Adrenal gland (tissue), 12 donors: ENCODE results near the gene COMMD4. TPM values are rescaled to one million over a fixed set of nuclear protein-coding genes. Genes with fewer than 3 reads are reported as not detected.
A peak's percentile ranks its signal among the peaks of the same experiment; 100 is the strongest.
"Not testable (repeated sequence)": the region's sequence is repeated elsewhere in the genome, so short reads cannot be mapped to it uniquely, and the experiment has no call there.

Source experiments
- DNase-seq, 7 donors: peaks; one replicate each; pipeline ENCODE4 v3.0.0-alpha.2; 2019 to 2020
- H3K27ac ChIP-seq, 5 donors: fragments of 200-600 bp; sonication (generic) in 4 of 5; 1 replicate in 3 of 5; 2 replicates in 2 of 5; pipeline versions ENCODE4 v1.5.1 to v1.8.0; 2016 to 2020; ENCODE audit warnings: mild to moderate bottlenecking in 1 of 5
- H3K27me3 ChIP-seq: fragments of 200-600 bp; 2 replicates; pipeline ENCODE4 v1.8.0; 2021
- H3K36me3 ChIP-seq, 2 donors: fragments of 200-600 bp; replicated peaks in 1 of 2; 1 replicate in 1 of 2; 2 replicates in 1 of 2; pipeline versions ENCODE4 v1.5.1 to v1.8.0; 2018 to 2022
- H3K4me1 ChIP-seq, 2 donors: fragments of 200-600 bp; replicated peaks in 1 of 2; 1 replicate in 1 of 2; 2 replicates in 1 of 2; pipeline versions ENCODE4 v1.5.1 to v1.8.0; 2018 to 2021
- H3K4me3 ChIP-seq, 4 donors: fragments of 200-600 bp; sonication (generic) in 3 of 4; one replicate each; pipeline ENCODE4 v1.5.1; 2016 to 2018
- H3K9me3 ChIP-seq, 3 donors: fragments of 200-600 bp; sonication (generic) in 1 of 3; replicated peaks in 1 of 3; 1 replicate in 2 of 3; 2 replicates in 1 of 3; pipeline versions ENCODE4 v1.5.1 to v1.8.0; 2016 to 2021
- POLR2A ChIP-seq, 2 donors: fragments of 450-650 bp; IDR thresholded peaks; one replicate each; pipeline ENCODE4 v1.6.1; 2017; ENCODE audit warnings: antibody characterized with exemption in 2 of 2, mild to moderate bottlenecking in 2 of 2, moderate library complexity in 1 of 2
- WGBS, 4 donors: extraction: QIAGEN DNeasy Blood & Tissue Kit in 2 of 4; methylation state at CpG; one replicate each; pipeline versions ENCODE4 v1.1.5 to v1.1.7; 2013 to 2017; 5-methylcytosine and 5-hydroxymethylcytosine counted together
- intact Hi-C, 2 donors: fragments of 100-400 bp; cut with DNase I; formaldehyde crosslinking; loops; one replicate each; pipeline versions ENCODE4 v1.14.1 to v1.15.0; 2022 to 2023
- polyA plus RNA-seq, 3 donors: library from polyadenylated mRNA; stranded (reverse); fragments of 200-250 nt in 2 of 3; fragments of 350-450 nt in 1 of 3; fragmentation: Illumina TruSeq in 1 of 3; extraction: RNeasy Lipid Tissue Mini Kit (QIAGEN cat#74804) in 1 of 3; gene quantifications; one replicate each; pipeline ENCODE4 v1.2.3, GENCODE V29; 2013 to 2014
- total RNA-seq, 9 donors: library from RNA; depleted of rRNA in 4 of 9; stranded (reverse); fragments of >200 nt in 4 of 9; fragments of 120-200 nt in 1 of 9; fragmentation: NEBNext Ultra II Directional in 1 of 9; extraction: Animal tissue kit (Norgen Biotek cat#: 25700) in 1 of 9; gene quantifications; one replicate each; pipeline versions ENCODE4 v1.1.0 to v1.2.4, GENCODE V29; 2013 to 2023
- TF ChIP-seq, protein P1 (sequence below), 6 experiments: fragments of 450-650 bp in 4 of 6; fragments of 200-600 bp in 2 of 6; sonication (generic) in 1 of 6; IDR thresholded peaks; 1 replicate in 5 of 6; 2 replicates in 1 of 6; pipeline versions ENCODE4 v1.5.1 to v1.8.0; 2016 to 2021; ENCODE audit warnings: antibody characterized with exemption in 6 of 6, mild to moderate bottlenecking in 2 of 6, moderate library complexity in 1 of 6
- donor health status: healthy with polysubstance abuse.
- donor health status: Bipolar disorder and iron deficiency.
- donor health status: DM: yes; HTN: yes; CAD: no.
- donor health status: DM: no; HTN: no; CAD: no.
- donor health status: DM: no; HTN: no; CAD: no.
- donor health status: DM: yes; HTN: yes; CAD: no.

The COMMD4 gene
- total and polyA plus RNA-seq, 12 donors: 35.9 to 254 (median 126) TPM

DNA sequence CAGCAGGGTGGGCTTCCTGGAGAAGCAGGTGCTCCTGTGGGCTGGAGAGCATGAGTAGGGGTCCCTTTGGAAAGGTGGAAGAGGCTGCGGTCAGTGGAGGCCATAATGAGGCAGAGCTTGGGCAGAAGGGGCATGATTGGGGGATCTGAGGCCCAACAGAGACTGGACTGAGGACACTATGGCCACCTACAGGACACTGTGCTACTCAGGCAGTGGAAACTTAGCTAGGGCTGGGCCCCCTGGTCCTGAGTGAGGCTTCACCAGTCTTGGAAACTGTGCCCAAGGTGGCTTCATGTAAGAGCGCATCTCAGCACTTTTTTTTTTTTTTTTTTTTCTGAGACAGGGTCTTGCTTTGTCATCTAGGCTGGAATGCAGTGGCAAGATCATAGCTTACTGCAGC, 6.3 kb upstream of the COMMD4 start:
- H3K27ac ChIP-seq: no peak overlapping the region
- 90 to 100% (median 95%) methylated on average over 2 of the region's 2 CpGs for WGBS, 4 donors
- no peaks in the 10 kb centered on the region for H3K4me1 ChIP-seq
- no peaks in the 10 kb centered on the region for H3K9me3 ChIP-seq
- no peaks in the 10 kb centered on the region for H3K36me3 ChIP-seq
- no peaks in the 10 kb centered on the region for H3K27me3 ChIP-seq
- DNase-seq: no peak
- no peak overlapping the region for H3K4me3 ChIP-seq
- intact Hi-C loops: no loop called here
- TF ChIP-seq, protein P1, sequence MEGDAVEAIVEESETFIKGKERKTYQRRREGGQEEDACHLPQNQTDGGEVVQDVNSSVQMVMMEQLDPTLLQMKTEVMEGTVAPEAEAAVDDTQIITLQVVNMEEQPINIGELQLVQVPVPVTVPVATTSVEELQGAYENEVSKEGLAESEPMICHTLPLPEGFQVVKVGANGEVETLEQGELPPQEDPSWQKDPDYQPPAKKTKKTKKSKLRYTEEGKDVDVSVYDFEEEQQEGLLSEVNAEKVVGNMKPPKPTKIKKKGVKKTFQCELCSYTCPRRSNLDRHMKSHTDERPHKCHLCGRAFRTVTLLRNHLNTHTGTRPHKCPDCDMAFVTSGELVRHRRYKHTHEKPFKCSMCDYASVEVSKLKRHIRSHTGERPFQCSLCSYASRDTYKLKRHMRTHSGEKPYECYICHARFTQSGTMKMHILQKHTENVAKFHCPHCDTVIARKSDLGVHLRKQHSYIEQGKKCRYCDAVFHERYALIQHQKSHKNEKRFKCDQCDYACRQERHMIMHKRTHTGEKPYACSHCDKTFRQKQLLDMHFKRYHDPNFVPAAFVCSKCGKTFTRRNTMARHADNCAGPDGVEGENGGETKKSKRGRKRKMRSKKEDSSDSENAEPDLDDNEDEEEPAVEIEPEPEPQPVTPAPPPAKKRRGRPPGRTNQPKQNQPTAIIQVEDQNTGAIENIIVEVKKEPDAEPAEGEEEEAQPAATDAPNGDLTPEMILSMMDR (IDR thresholded peaks at IDR 0.05): no peak
- no peak for TF ChIP-seq POLR2A (IDR thresholded peaks at IDR 0.05)

DNA sequence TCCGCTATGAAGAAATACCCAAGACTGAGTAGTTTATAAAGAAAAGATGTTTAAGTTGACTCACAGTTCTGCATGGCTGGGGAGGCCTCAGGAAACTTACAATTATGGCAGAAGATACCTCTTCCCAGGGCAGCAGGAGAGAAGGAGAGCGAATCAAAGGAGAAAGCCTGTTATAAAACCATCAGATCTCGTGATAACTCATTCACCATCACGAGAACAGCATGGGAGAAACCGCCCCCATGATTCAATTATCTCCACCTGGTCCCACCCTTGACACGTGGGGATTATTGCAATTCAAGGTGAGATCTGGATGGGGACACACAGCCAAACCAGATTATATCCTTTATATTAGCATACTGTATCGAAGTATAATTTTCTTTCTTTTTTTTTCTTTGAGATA, 3.8 kb upstream of the COMMD4 start:
- H3K9me3 ChIP-seq, DNase-seq, intact Hi-C loops, H3K36me3 ChIP-seq, H3K4me3 ChIP-seq, H3K27me3 ChIP-seq, H3K27ac ChIP-seq: not testable (repeated sequence)
- peaks cover 4 to 12% of the 10 kb centered on the region in 2 donors for H3K4me1 ChIP-seq
- 69 to 80% (median 71%) methylated on average over 7 of the region's 7 CpGs for WGBS, 4 donors

DNA sequence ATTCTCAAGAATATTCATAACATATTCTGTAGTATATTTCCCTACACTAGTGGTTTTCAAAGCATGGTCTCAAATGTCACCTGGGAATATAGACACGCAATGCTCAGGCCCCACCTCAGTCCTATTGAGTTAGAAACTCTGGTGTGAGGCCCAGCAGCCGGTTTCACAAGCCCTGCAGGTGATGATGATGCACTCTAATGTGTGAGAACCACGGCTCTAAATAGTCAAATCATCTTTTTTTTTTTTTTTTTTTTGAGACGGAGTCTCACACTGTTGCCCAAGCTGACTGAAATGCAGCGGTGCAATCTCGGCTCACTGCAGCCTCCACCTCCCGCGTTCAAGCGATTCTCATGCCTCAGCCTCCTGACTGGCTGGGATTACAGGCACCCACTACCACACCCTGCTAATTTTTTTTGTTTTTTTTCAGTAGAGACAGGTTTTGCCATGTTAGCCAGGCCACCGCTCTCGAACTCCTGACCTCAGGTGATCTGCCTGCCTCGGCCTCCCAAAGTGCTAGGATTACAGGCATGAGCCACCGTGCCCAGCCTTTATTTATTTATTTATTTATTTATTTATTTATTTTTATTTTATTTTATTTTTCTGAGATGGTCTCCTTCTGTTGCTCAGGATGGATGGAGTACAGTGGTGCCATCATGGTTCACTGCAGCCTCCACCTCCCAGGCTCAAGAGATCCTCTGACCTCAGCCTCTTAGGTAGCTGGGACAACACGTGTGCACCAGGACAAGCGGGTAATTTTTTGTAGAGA, 2.0 kb upstream of the COMMD4 start:
- H3K27ac ChIP-seq, H3K27me3 ChIP-seq, DNase-seq, H3K9me3 ChIP-seq, H3K4me3 ChIP-seq, intact Hi-C loops, H3K36me3 ChIP-seq: not testable (repeated sequence)
- peaks cover 4 to 12% of the 10 kb centered on the region in 2 donors for H3K4me1 ChIP-seq
- WGBS, 4 donors: 86 to 94% (median 91%) methylated on average over 15 of the region's 15 CpGs

DNA sequence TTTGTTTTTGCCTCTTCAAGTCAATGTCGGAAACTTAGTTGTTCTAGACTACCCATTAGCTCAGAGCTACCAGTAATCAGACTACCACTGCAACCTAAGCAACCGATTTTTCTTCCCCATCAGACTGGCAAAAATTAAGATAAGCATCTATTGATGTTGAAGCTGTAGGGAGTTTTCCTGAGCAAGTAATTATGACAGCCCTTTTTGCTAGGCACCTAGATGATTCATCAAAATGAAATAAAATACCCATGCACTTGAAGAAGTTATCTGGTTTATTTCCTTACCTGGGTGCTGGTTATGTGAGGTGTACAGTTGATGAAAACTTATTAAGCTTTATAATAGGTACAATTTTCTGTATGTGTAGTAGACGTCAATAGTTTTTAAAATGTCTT, 554 bp upstream of the COMMD4 start:
- 31 to 40% (median 36%) methylated on average over 3 of the region's 3 CpGs for WGBS, 4 donors
- Histone ChIP-seq H3K4me1 (peaks cover 4 to 12% of the 10 kb centered on the region in 2 donors), H3K9me3 (no peaks in the 10 kb centered on the region), H3K27me3 (no peaks in the 10 kb centered on the region), H3K27ac (peak overlapping the region in 2 of 5 donors; percentile 64 to 78), H3K36me3 (peaks cover 0 to 20% of the 10 kb centered on the region in 2 donors), H3K4me3 (peak overlapping the region in 2 of 4 donors; percentile 78 to 83)
- DNase-seq: no peak
- TF ChIP-seq, protein P1 (IDR thresholded peaks at IDR 0.05): no peak
- no peak for TF ChIP-seq POLR2A (IDR thresholded peaks at IDR 0.05)
- intact Hi-C loops: no loop called here

DNA sequence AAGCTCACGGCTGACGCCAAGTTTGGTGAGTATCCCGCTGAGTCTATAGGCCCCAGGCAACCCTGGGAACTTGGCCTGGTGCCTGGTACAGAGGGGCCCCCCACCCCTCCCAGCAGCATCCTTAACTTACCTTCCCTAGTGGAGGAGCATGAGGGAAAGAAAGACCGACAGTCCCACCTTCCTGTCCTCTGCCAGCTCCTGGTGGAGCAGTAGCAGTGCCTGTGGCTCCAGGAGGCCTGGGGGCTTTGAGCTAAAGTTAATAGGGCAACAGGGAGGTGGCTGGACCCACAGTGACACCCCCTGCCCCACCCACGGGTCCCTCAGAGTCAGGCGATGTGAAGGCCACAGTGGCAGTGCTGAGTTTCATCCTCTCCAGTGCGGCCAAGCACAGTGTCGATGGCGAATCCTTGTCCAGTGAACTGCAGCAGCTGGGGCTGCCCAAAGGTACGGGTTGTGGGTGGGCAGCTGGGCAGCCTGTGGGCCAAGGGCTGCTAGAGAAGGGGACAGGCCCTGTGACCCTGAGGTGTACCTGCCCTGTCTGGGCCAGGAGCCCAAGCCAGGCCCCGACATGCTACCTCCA, 2.9 kb downstream of the COMMD4 start:
- no peak overlapping the region for H3K27ac ChIP-seq
- peaks cover 4 to 12% of the 10 kb centered on the region in 2 donors for H3K4me1 ChIP-seq
- H3K36me3 ChIP-seq: peaks cover 0 to 26% of the 10 kb centered on the region in 2 donors
- no peaks in the 10 kb centered on the region for H3K27me3 ChIP-seq
- intact Hi-C loops: no loop called here
- no peak for DNase-seq
- WGBS, 4 donors: 83 to 92% (median 90%) methylated on average over 2 to 11 of the region's 11 CpGs
- no peaks in the 10 kb centered on the region for H3K9me3 ChIP-seq
- TF ChIP-seq POLR2A (IDR thresholded peaks at IDR 0.05): no peak
- TF ChIP-seq, protein P1 (IDR thresholded peaks at IDR 0.05): no peak
- H3K4me3 ChIP-seq: no peak overlapping the region
